ENCODE results near the gene GSE1. TPM values are rescaled to one million over a fixed set of nuclear protein-coding genes. Genes with fewer than 3 reads are reported as not detected.

Gene GSE1
- total and polyA plus RNA-seq, 2 experiments from 2014 or later, result 32.4 to 135 TPM

DNA sequence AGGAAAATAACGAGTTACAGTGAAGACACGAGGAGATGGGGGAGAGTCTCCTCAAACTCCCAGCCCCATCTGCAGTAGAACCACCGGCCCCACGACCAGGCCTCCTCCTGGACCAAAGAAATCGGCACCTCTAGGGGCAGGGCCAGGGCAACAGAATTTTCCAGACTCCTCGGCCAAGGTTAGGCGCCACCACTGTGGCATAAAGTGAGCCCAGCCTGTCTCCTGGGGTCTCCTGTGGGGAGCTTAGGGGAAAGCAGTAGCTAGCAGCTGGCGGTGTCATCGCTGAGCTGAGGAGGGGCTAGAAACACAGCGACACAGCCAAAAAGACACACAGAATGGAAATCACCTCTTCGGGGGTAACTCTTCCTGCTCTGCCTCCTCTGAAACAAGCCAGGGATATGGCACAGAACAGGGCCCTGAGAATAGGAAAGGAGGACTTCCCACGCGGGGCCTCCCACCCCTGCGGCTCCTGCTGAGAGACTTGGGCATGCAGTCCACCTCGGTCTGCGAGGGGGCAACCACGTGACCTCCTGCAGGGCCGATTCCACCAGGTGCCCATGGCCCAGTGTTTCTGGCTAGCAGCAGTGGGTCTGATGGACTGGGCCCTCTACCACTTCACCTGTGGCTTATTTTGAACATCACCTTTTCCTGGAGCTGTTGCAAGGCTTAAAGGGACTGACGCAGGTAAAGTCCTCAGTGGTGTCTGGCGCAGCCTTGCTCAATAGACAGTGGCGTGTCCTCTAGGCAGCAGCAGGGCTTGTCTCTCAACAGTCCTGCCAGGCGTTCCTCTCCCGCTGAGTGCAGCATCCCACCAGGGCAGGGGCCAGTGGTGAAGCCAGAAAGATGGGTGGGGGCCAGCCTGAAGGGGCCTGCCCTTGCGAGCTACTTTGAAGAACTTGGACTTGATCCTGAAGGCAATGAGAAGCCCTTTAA, 82.3 kb downstream of the GSE1 start (continued):
- TF ChIP-seq REST (IDR thresholded peaks at IDR 0.05; ENCODE audit: unreplicated experiment), result no peak
- no peak for TF ChIP-seq NANOG (IDR thresholded peaks at IDR 0.05; ENCODE audit: borderline replicate concordance)
- no peak for TF ChIP-seq ZNF114 (CRISPR knock-in tag; IDR thresholded peaks at IDR 0.05)
- TF ChIP-seq EZH2phosphoT487 (IDR thresholded peaks at IDR 0.05; ENCODE audit: unreplicated experiment), result no peak
- TF ChIP-seq JUNB (IDR thresholded peaks at IDR 0.05; ENCODE audit: unreplicated experiment), result no peak
- TF ChIP-seq, protein P1, sequence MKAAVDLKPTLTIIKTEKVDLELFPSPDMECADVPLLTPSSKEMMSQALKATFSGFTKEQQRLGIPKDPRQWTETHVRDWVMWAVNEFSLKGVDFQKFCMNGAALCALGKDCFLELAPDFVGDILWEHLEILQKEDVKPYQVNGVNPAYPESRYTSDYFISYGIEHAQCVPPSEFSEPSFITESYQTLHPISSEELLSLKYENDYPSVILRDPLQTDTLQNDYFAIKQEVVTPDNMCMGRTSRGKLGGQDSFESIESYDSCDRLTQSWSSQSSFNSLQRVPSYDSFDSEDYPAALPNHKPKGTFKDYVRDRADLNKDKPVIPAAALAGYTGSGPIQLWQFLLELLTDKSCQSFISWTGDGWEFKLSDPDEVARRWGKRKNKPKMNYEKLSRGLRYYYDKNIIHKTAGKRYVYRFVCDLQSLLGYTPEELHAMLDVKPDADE (IDR thresholded peaks at IDR 0.05), result no peak

- Histone ChIP-seq H3K4me1 (ENCODE audit: insufficient read depth) (no peaks in the 10 kb centered on the region), H3K27me3 (ENCODE audit: insufficient read depth) (no peaks in the 10 kb centered on the region), H3K36me3 (ENCODE audit: insufficient read depth) (no peaks in the 10 kb centered on the region), H3K9me2 (ENCODE audit: insufficient read depth) (no peaks in the 10 kb centered on the region), H3K79me2 (replicated peaks; ENCODE audit: insufficient read depth) (no peaks in the 10 kb centered on the region), H4K20me1 (replicated peaks; ENCODE audit: insufficient read depth) (no peaks in the 10 kb centered on the region), H3F3A (replicated peaks; ENCODE audit: low read depth) (peaks cover 8% of the 10 kb centered on the region; the same call in 1 of the 2 replicates), H3K4me3 (no peak overlapping the region), H2AFZ (no peak overlapping the region), H3K4me2 (no peak overlapping the region), H3K27ac (ENCODE audit: low read depth) (no peak overlapping the region)
- Mint-ChIP-seq H3K4me1 (peaks cover 6% of the 10 kb centered on the region), H3K4me3 (no peak overlapping the region), H3K9me3 (no peaks in the 10 kb centered on the region), H3K36me3 (ENCODE audit: low read depth) (no peaks in the 10 kb centered on the region), H3K27ac (no peak overlapping the region), H3K27me3 (ENCODE audit: insufficient read depth, low read depth, poor library complexity) (peaks cover 15% of the 10 kb centered on the region)
- ATAC-seq, result no peak
- TF ChIP-seq ZNF331 (CRISPR knock-in tag; IDR thresholded peaks at IDR 0.05; ENCODE audit: low read depth) (no peak), REST (IDR thresholded peaks at IDR 0.05; ENCODE audit: unreplicated experiment) (no peak)
- no peak for DNase-seq (ENCODE audit: low spot score)
Measured at GRCh38 chr16:85696781-85697180, 83.7 kb downstream of the GSE1 start.
